HG03135 (cell line): ENCODE data around the gene CUBN.
"Not testable (repeated sequence)": the region's sequence is repeated elsewhere in the genome, so short reads cannot be mapped to it uniquely, and the experiment has no call there.

ENCODE experiments used
- ATAC-seq: cut with Tn5 transposase; IDR thresholded peaks from one replicate; pipeline ENCODE4 v1.9.1; 2021; ENCODE audit warnings: mild to moderate bottlenecking, moderate library complexity; ENCODE audit not compliant: unreplicated experiment

The CUBN gene

DNA sequence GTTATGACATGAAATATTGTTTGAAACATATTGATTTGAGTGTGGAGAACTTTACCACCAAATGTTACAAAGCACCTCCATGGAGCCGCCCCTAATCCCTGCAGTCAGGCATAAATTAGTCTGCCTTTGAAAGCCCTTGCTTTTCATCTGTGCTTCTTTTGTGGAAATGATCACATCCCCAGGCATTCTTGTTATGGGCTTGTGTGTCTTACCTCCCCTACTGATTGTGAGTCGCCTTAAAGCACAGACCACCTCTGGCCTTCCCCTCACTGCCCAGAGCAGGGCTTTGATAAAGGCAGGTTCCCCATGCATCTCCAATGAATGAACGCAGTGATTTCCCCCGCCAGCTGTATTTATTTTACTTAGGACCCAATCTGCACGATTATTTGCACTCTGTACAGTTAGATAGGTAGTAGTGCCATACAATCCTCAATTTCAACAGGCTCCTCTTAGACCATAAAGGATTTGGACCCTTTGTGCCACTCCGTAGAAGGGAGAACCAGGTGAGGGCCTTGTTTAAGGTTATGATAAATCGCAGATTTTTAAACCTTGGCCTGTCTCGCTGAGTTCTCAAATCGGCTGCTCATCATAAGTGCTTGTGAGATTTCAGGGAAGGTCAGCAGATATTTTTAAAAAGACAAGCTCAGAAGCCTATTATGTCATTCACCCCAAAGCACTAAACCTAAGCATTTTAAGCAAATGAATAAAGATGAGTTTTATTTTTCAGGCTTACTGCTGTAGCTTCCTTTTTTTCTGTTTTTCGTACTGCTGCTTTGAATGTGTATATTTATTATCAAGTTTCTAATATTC lies 107.8 kb downstream of the CUBN start:
- ATAC-seq: no peak

- no peak for ATAC-seq
These were observed 109.9 kb downstream of the CUBN start for GRCh38 chr10:17019696-17020095.

- not testable (repeated sequence) for ATAC-seq
These were observed 116.3 kb downstream of the CUBN start for GRCh38 chr10:17013131-17013983.

DNA sequence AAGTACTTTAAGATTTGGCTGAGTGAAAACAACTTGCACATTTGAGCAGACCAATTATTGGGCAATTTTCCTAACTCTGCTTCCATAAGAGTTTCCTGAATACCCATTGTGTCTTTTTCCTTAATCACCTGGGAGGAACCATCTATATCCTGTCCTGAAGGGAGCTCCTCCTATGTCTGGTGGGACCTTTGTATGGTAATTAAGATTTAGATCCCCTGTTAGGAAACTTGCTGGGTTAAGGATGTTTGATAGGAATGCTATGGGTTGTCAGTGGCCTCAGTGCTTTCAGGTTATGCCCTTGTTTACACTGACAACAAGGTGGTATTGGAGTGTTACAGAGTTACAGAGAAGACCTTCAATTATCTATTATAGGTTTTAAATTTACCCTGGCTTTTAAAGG lies 116.9 kb downstream of the CUBN start:
- not testable (repeated sequence) for ATAC-seq

GRCh38 chr10:17010363-17011145 lies 119.1 kb downstream of the CUBN start:
- ATAC-seq: no peak

- no peak for ATAC-seq
These were observed 120.4 kb downstream of the CUBN start for GRCh38 chr10:17009212-17009700.

GRCh38 chr10:17007418-17007770 lies 122.2 kb downstream of the CUBN start:
- ATAC-seq: no peak

- ATAC-seq: no peak
These were observed 122.8 kb downstream of the CUBN start for GRCh38 chr10:17006631-17007417.

GRCh38 chr10:17005621-17006566 lies 123.7 kb downstream of the CUBN start:
- no peak for ATAC-seq

DNA sequence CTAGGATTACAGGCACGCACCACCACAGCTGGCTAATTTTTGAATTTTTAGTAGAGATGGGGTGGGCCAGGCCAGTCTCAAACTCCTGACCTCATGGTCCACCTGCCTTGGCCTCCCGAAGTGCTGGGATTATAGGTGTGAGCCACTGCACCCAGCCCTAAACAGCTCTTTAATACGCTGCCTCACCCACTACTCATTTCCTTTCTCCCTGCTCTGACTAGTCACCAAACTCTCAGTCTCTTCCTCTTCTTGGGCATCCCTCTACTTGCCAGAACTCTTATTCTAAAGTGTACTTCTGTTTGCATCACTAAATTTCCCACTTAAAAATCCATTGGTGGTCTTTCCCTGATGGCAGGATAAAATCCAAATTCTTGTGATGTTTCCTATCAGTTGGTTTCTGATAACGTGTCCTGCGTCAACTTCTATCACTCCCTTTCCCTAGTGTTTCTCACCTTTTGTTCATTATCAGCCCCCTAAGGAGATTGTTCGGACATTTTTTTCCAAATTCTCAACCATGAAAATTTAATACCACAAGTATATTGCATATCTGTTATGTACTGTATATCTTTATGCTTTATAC lies 124.7 kb downstream of the CUBN start:
- no peak for ATAC-seq

- no peak for ATAC-seq
These were observed 125.8 kb downstream of the CUBN start for GRCh38 chr10:17003651-17004286.

DNA sequence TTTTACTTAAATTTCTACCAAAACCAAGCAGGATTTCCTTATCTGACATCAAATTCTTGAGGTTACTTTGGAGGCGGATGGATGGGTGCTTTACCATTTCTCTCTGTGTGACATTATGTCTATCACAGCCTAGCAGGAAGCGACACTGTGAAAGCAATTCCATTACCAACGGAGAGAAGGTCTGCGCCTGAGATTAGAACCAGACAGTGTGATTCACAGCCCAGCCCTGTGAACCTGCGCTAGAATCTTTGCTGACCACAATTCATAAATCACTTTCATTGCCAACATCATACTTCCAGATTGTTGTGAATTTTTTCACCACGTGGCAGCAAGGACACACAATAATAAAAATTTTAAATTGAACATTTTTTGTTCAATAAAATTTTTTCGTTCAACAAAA lies 126.5 kb downstream of the CUBN start:
- no peak for ATAC-seq

- peak; percentile 70 for ATAC-seq
These were observed 127.5 kb downstream of the CUBN start for GRCh38 chr10:17001961-17002749.

DNA sequence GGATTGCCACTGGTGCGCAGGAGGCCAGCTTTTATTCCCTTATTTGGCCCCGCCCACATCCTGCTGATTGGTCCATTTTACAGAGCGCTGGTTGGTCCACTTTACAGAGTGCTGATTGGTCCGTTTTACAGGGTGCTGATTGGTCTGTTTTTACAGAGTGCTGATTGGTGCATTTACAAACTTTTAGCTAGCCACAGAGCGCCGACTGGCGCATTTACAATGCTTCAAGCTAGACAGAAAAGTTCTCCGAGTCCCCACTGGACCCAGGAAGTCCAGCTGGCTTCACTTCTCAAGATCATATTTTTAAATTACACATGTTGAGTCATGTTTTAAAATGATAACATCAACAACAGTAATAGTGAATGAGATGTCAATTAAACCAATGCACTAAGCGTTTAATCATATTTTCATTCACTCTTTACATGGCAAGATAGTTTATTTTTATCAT lies 128.3 kb downstream of the CUBN start:
- ATAC-seq: no peak

DNA sequence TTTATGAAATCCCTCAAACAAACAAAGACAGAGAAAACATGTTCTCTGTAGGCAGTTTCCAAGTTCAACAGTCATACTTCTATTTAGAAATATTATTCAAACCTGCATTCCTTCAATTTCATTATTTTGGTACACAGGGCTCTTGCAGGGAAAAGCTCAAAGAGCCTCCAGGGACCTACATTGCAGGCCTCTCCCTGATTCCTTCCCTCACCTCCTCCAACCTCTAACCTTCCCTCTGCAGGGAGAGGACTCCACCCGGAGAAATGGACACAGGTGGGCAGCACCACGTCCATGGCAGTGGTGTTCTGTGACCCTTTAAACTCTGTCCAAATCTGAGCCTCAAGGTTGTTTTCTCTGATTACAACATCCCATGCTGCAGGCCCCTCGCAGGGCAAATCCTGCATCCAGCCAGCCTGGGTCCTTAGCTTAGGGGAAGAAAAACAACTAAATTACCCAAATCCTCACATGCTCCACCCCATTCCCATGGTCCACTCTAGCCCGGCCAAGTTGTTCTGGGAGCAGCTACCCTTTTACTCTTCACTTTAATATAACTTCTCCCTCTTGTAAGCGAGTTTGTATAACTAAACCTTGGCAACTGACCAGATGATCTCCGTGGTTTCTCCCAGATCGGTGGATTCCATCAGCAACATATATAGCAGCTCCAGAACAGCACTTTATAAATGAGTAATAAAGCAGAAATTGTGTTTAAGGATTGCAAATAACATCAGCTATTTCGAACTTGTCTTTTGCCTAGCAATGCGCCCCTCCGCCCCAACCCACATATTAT lies 129.8 kb downstream of the CUBN start:
- ATAC-seq: no peak

DNA sequence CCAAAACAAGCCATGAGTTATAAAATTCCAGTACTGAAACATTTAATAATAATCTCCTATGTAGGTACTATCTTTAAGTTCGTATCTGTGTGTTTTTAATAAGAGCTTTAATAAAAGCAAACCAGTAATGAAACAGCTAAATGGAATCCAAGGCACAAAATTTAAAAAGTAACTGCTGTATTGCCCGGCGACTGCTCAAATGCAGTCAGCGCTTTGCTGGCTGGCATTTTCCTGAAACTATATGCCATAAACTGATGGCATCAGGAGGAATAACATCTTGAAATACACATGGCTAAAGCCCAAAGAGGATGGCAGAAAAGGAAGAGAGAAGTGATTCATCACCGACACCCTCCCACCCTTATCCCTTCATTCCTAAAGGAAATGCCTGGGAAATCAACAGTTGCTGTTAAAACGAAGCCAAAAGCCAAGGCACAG lies 133.1 kb downstream of the CUBN start:
- no peak for ATAC-seq
